ENCODE results near the gene ETFB. TPM values are rescaled to one million over a fixed set of nuclear protein-coding genes. Genes with fewer than 3 reads are reported as not detected.
A peak's percentile ranks its signal among the peaks of the same experiment; 100 is the strongest.
"Not testable (repeated sequence)": the region's sequence is repeated elsewhere in the genome, so short reads cannot be mapped to it uniquely, and the experiment has no call there.

The ETFB gene
- polyA plus RNA-seq (ENCODE audit: insufficient read length), result 50.3 TPM

- no peak for DNase-seq
Observed at GRCh38 chr19:51365965-51366388, at the start of gene ETFB. ETFB (minus strand) TSS chr19:51366388; CDS start chr19:51366326, 62 bp downstream.

GRCh38 chr19:51415187-51415586 lies 49.0 kb upstream of the ETFB start:
- no peak for DNase-seq

- no peak for DNase-seq
Observed at GRCh38 chr19:51410950-51411748, 45.0 kb upstream of the ETFB start.

GRCh38 chr19:51407511-51408131 lies 41.4 kb upstream of the ETFB start:
- DNase-seq, result no peak

GRCh38 chr19:51402117-51402516 lies 35.9 kb upstream of the ETFB start:
- no peak for DNase-seq

- DNase-seq, result not testable (repeated sequence)
Observed at GRCh38 chr19:51399936-51400335, 33.7 kb upstream of the ETFB start.

GRCh38 chr19:51399231-51399630 lies 33.0 kb upstream of the ETFB start:
- DNase-seq, result no peak

- DNase-seq, result no peak
Observed at GRCh38 chr19:51398096-51398704, 32.0 kb upstream of the ETFB start.

- DNase-seq, result not testable (repeated sequence)
Observed at GRCh38 chr19:51397453-51397852, 31.3 kb upstream of the ETFB start.

- no peak for DNase-seq
Observed at GRCh38 chr19:51396175-51396574, 30.0 kb upstream of the ETFB start.

GRCh38 chr19:51394050-51394836 lies 28.1 kb upstream of the ETFB start:
- peak; percentile 97 for DNase-seq

- no peak for DNase-seq
Observed at GRCh38 chr19:51392701-51393100, 26.5 kb upstream of the ETFB start.

GRCh38 chr19:51391073-51391611 lies 25.0 kb upstream of the ETFB start:
- DNase-seq, result no peak

GRCh38 chr19:51389143-51389542 lies 23.0 kb upstream of the ETFB start:
- no peak for DNase-seq

GRCh38 chr19:51387924-51388389 lies 21.8 kb upstream of the ETFB start, which contains the start of gene LIM2:
LIM2 (minus strand) TSS chr19:51387974; CDS start chr19:51387443, 531 bp downstream.
- DNase-seq, result no peak

GRCh38 chr19:51386882-51387520 lies 20.8 kb upstream of the ETFB start:
- no peak for DNase-seq

GRCh38 chr19:51382004-51382403 lies 15.8 kb upstream of the ETFB start:
- no peak for DNase-seq

- no peak for DNase-seq
Observed at GRCh38 chr19:51380379-51380778, 14.2 kb upstream of the ETFB start.

- DNase-seq, result no peak
Observed at GRCh38 chr19:51377422-51377821, 11.2 kb upstream of the ETFB start.

- DNase-seq, result no peak
Observed at GRCh38 chr19:51375504-51376221, 9.5 kb upstream of the ETFB start.

Data from hindlimb muscle (tissue), 1 donor.